ENCODE results near the gene MAML3. TPM values are rescaled to one million over a fixed set of nuclear protein-coding genes. Genes with fewer than 3 reads are reported as not detected.

Gene MAML3
- total RNA-seq, 4 donors from 2014 or later: 16.1 to 40.0 (median 18.1) TPM

GRCh38 chr4:140085062-140085622 is 68.8 kb downstream of the MAML3 start:
- Histone ChIP-seq H3K27ac (peak overlapping the region in 2 of 4 donors; percentile 9 to 52), H3K36me3 (no peaks in the 10 kb centered on the region), H3K27me3 (no peaks in the 10 kb centered on the region), H3K4me3 (no peak overlapping the region), H3K4me1 (peaks cover 0 to 14% (median 8%) of the 10 kb centered on the region in 4 donors), H3K9me3 (no peaks in the 10 kb centered on the region)
- in situ Hi-C loops (cut with MboI; ENCODE audit: low pct_ligation_motif_present in 1 of 4, low pct_unique_long_range_greater_than_20kb in 1 of 4, low sequenced_read_pairs in 3 of 4) (no loop called here), intact Hi-C loops (cut with DNase I; ENCODE audit: low total_unique reads) (no loop called here)
- TF ChIP-seq EP300 (IDR thresholded peaks at IDR 0.05; ENCODE audit: low read depth) (no peak), POLR2A (IDR thresholded peaks at IDR 0.05) (no peak), CTCF (IDR thresholded peaks at IDR 0.05) (no peak), POLR2AphosphoS5 (IDR thresholded peaks at IDR 0.05) (no peak)
- DNase-seq: no peak
- WGBS, 2 donors (ENCODE audit: low coverage in 1 of 2): 73 to 88% methylated on average over 5 to 9 of the region's 9 CpGs

GRCh38 chr4:140084385-140084784 is 69.6 kb downstream of the MAML3 start:
- WGBS, 2 donors (ENCODE audit: low coverage in 1 of 2): 70 to 75% methylated on average over 5 of the region's 5 CpGs
- no peaks in the 10 kb centered on the region for H3K36me3 ChIP-seq
- peaks cover 0 to 18% (median 9%) of the 10 kb centered on the region in 4 donors for H3K4me1 ChIP-seq
- TF ChIP-seq EP300 (IDR thresholded peaks at IDR 0.05; ENCODE audit: low read depth): no peak
- no peak for TF ChIP-seq CTCF (IDR thresholded peaks at IDR 0.05)
- no peak for DNase-seq
- H3K4me3 ChIP-seq: no peak overlapping the region
- intact Hi-C loops (cut with DNase I; ENCODE audit: low total_unique reads) (no loop called here), in situ Hi-C loops (cut with MboI; ENCODE audit: low pct_ligation_motif_present in 1 of 4, low pct_unique_long_range_greater_than_20kb in 1 of 4, low sequenced_read_pairs in 3 of 4) (no loop called here)
- no peaks in the 10 kb centered on the region for H3K27me3 ChIP-seq
- peak overlapping the region in 1 of 4 donors; percentile 9 for H3K27ac ChIP-seq
- no peaks in the 10 kb centered on the region for H3K9me3 ChIP-seq

- DNase-seq: no peak
- Histone ChIP-seq H3K4me3 (no peak overlapping the region), H3K4me1 (peaks cover 0 to 18% (median 9%) of the 10 kb centered on the region in 4 donors), H3K27me3 (no peaks in the 10 kb centered on the region), H3K9me3 (no peaks in the 10 kb centered on the region), H3K36me3 (no peaks in the 10 kb centered on the region), H3K27ac (peak overlapping the region in 3 of 4 donors; percentile 11 to 28 (median 22))
- TF ChIP-seq EP300 (IDR thresholded peaks at IDR 0.05; ENCODE audit: low read depth) (no peak), CTCF (IDR thresholded peaks at IDR 0.05) (no peak), POLR2A (IDR thresholded peaks at IDR 0.05) (no peak), POLR2AphosphoS5 (IDR thresholded peaks at IDR 0.05) (no peak)
- intact Hi-C loops (cut with DNase I; ENCODE audit: low total_unique reads): no loop called here
- WGBS, 2 donors (ENCODE audit: low coverage in 1 of 2): 84% methylated on average over 7 of the region's 7 CpGs; no CpG with 5 or more reads in 1 of the 2 donors
- in situ Hi-C loops (cut with MboI; ENCODE audit: low pct_ligation_motif_present in 1 of 4, low pct_unique_long_range_greater_than_20kb in 1 of 4, low sequenced_read_pairs in 3 of 4): no loop called here
These were observed 71.6 kb downstream of the MAML3 start for GRCh38 chr4:140082391-140082755.

- TF ChIP-seq CTCF (IDR thresholded peaks at IDR 0.05) (no peak), EP300 (IDR thresholded peaks at IDR 0.05; ENCODE audit: low read depth) (no peak), POLR2AphosphoS5 (IDR thresholded peaks at IDR 0.05) (no peak), POLR2A (IDR thresholded peaks at IDR 0.05) (no peak)
- intact Hi-C loops (cut with DNase I; ENCODE audit: low total_unique reads) (no loop called here), in situ Hi-C loops (cut with MboI; ENCODE audit: low pct_ligation_motif_present in 1 of 4, low pct_unique_long_range_greater_than_20kb in 1 of 4, low sequenced_read_pairs in 3 of 4) (no loop called here)
- peak overlapping the region in 3 of 4 donors; percentile 11 to 28 (median 22) for H3K27ac ChIP-seq
- no peaks in the 10 kb centered on the region for H3K27me3 ChIP-seq
- no peaks in the 10 kb centered on the region for H3K9me3 ChIP-seq
- no peak overlapping the region for H3K4me3 ChIP-seq
- H3K36me3 ChIP-seq: no peaks in the 10 kb centered on the region
- DNase-seq: no peak
- H3K4me1 ChIP-seq: peaks cover 0 to 18% (median 9%) of the 10 kb centered on the region in 4 donors
- 65 to 67% methylated on average over 1 to 8 of the region's 8 CpGs for WGBS, 2 donors (ENCODE audit: low coverage in 1 of 2)
These were observed 72.2 kb downstream of the MAML3 start for GRCh38 chr4:140081641-140082390.

All from transverse colon (tissue), 4 donors.